GM19463 (cell line): Measurements from ENCODE around the gene DCBLD1.
"Not testable (repeated sequence)": the region's sequence is repeated elsewhere in the genome, so short reads cannot be mapped to it uniquely, and the experiment has no call there.

Experiments
- ATAC-seq: cut with Tn5 transposase; IDR thresholded peaks from one replicate; pipeline ENCODE4 v1.9.1; 2021; ENCODE audit warnings: mild to moderate bottlenecking, moderate library complexity; ENCODE audit not compliant: unreplicated experiment

DCBLD1 gene

GRCh38 chr6:117497237-117497636, 14.8 kb downstream of the DCBLD1 start:
- ATAC-seq = no peak

- peak; percentile 40 for ATAC-seq
Measured at GRCh38 chr6:117498159-117498558, 15.7 kb downstream of the DCBLD1 start.

GRCh38 chr6:117501722-117502121, 19.2 kb downstream of the DCBLD1 start:
- no peak for ATAC-seq

GRCh38 chr6:117502580-117502979, 20.1 kb downstream of the DCBLD1 start:
- no peak for ATAC-seq

GRCh38 chr6:117503211-117503610, 20.7 kb downstream of the DCBLD1 start:
- ATAC-seq = no peak

- ATAC-seq = no peak
Measured at GRCh38 chr6:117504478-117505144, 22.1 kb downstream of the DCBLD1 start.

GRCh38 chr6:117505311-117505710, 22.8 kb downstream of the DCBLD1 start:
- ATAC-seq = no peak

GRCh38 chr6:117506180-117506835, 23.8 kb downstream of the DCBLD1 start:
- ATAC-seq = no peak

- ATAC-seq = no peak
Measured at GRCh38 chr6:117506907-117507306, 24.4 kb downstream of the DCBLD1 start.

- no peak for ATAC-seq
Measured at GRCh38 chr6:117508450-117508971, 26.0 kb downstream of the DCBLD1 start.

- ATAC-seq = no peak
Measured at GRCh38 chr6:117509021-117509420, 26.5 kb downstream of the DCBLD1 start.

GRCh38 chr6:117512056-117512828, 29.8 kb downstream of the DCBLD1 start:
- ATAC-seq = no peak

- ATAC-seq = no peak
Measured at GRCh38 chr6:117512987-117513573, 30.6 kb downstream of the DCBLD1 start.

- no peak for ATAC-seq
Measured at GRCh38 chr6:117513778-117514365, 31.4 kb downstream of the DCBLD1 start.

- ATAC-seq = no peak
Measured at GRCh38 chr6:117514655-117515054, 32.2 kb downstream of the DCBLD1 start.

GRCh38 chr6:117515326-117515725, 32.9 kb downstream of the DCBLD1 start:
- no peak for ATAC-seq

- ATAC-seq = not testable (repeated sequence)
Measured at GRCh38 chr6:117517995-117518394, 35.5 kb downstream of the DCBLD1 start.

- ATAC-seq = no peak
Measured at GRCh38 chr6:117518870-117519269, 36.4 kb downstream of the DCBLD1 start.

- ATAC-seq = no peak
Measured at GRCh38 chr6:117520603-117521395, 38.3 kb downstream of the DCBLD1 start.
